OCI-LY3 (cell line): ENCODE measurements around the gene NCR3LG1.

ENCODE experiments used
- EZH2phosphoT487 ChIP-seq: fragments of 200-600 bp; shearing (Covaris generic); IDR thresholded peaks from 2 replicates; pipeline ENCODE4 v1.6.1; 2018; ENCODE audit warnings: antibody characterized with exemption, mixed run types, low read depth
- TF ChIP-seq, protein P1 (sequence below): fragments of 200-600, 300-600 bp; sonication (generic); IDR thresholded peaks from 2 replicates; pipeline ENCODE4 v1.5.1; 2014; ENCODE audit warnings: antibody characterized with exemption, low read length, low read depth

GRCh38 chr11:17396598-17397310 lies 45.2 kb downstream of the NCR3LG1 start:
- TF ChIP-seq, protein P1, sequence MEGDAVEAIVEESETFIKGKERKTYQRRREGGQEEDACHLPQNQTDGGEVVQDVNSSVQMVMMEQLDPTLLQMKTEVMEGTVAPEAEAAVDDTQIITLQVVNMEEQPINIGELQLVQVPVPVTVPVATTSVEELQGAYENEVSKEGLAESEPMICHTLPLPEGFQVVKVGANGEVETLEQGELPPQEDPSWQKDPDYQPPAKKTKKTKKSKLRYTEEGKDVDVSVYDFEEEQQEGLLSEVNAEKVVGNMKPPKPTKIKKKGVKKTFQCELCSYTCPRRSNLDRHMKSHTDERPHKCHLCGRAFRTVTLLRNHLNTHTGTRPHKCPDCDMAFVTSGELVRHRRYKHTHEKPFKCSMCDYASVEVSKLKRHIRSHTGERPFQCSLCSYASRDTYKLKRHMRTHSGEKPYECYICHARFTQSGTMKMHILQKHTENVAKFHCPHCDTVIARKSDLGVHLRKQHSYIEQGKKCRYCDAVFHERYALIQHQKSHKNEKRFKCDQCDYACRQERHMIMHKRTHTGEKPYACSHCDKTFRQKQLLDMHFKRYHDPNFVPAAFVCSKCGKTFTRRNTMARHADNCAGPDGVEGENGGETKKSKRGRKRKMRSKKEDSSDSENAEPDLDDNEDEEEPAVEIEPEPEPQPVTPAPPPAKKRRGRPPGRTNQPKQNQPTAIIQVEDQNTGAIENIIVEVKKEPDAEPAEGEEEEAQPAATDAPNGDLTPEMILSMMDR: no peak
- no peak for TF ChIP-seq EZH2phosphoT487
